GM23248 (cell line): ENCODE data around the gene TCEAL6. TPM values are rescaled to one million over a fixed set of nuclear protein-coding genes. Genes with fewer than 3 reads are reported as not detected.
"Not testable (repeated sequence)": the region's sequence is repeated elsewhere in the genome, so short reads cannot be mapped to it uniquely, and the experiment has no call there.

ENCODE experiments used
- DNase-seq: peaks from one replicate; pipeline ENCODE4 v3.0.0-alpha.2; 2015
- H2AFZ ChIP-seq: fragments of 200-600 bp; sonication (generic); 2 replicates; pipeline ENCODE4 v1.6.1; 2016; ENCODE audit warnings: antibody characterized with exemption
- H3F3A ChIP-seq: fragments of 200-600 bp; sonication (generic); 2 replicates; pipeline ENCODE4 v1.6.1; 2016; ENCODE audit warnings: mild to moderate bottlenecking, antibody characterized with exemption, mixed run types; ENCODE audit not compliant: insufficient read depth
- H3K27ac ChIP-seq: fragments of 200-600 bp; sonication (generic); 2 replicates; pipeline ENCODE4 v1.5.1; 2016; ENCODE audit warnings: mild to moderate bottlenecking
- H3K27me3 ChIP-seq: fragments of 200-600 bp; sonication (generic); replicated peaks from 2 replicates; pipeline ENCODE4 v1.6.1; 2016; ENCODE audit warnings: mild to moderate bottlenecking; ENCODE audit not compliant: insufficient read depth
- H3K36me3 ChIP-seq: fragments of 200-600 bp; sonication (generic); 2 replicates; pipeline ENCODE4 v1.6.1; 2016; ENCODE audit warnings: low read depth, mild to moderate bottlenecking
- H3K4me1 ChIP-seq: fragments of 200-600 bp; sonication (generic); 2 replicates; pipeline ENCODE4 v1.6.1; 2016; ENCODE audit warnings: mild to moderate bottlenecking; ENCODE audit not compliant: insufficient read depth
- H3K4me2 ChIP-seq: fragments of 200-600 bp; sonication (generic); one replicate; pipeline ENCODE4 v1.6.1; 2016; ENCODE audit warnings: mild to moderate bottlenecking; ENCODE audit not compliant: unreplicated experiment
- H3K4me3 ChIP-seq: fragments of 200-600 bp; sonication (generic); 2 replicates; pipeline ENCODE4 v1.5.1; 2016; ENCODE audit warnings: mild to moderate bottlenecking
- H3K79me2 ChIP-seq: fragments of 200-600 bp; sonication (generic); 2 replicates; pipeline ENCODE4 v1.6.1; 2016; ENCODE audit warnings: mild to moderate bottlenecking; ENCODE audit not compliant: insufficient read depth
- H3K9ac ChIP-seq: fragments of 200-600 bp; sonication (generic); 2 replicates; pipeline ENCODE4 v1.6.1; 2016; ENCODE audit warnings: mild to moderate bottlenecking
- H3K9me2 ChIP-seq: fragments of 200-600 bp; sonication (generic); 2 replicates; pipeline ENCODE4 v1.6.1; 2016; ENCODE audit warnings: mixed run types, mild to moderate bottlenecking, moderate library complexity; ENCODE audit not compliant: insufficient read depth
- H3K9me3 ChIP-seq: fragments of 200-600 bp; sonication (generic); one replicate; pipeline ENCODE4 v1.6.1; 2017; ENCODE audit warnings: low read depth
- H4K20me1 ChIP-seq: fragments of 200-600 bp; sonication (generic); 2 replicates; pipeline ENCODE4 v1.6.0; 2016; ENCODE audit not compliant: insufficient read depth
- EZH2 ChIP-seq: fragments of 200-600 bp; sonication (generic); IDR thresholded peaks from 2 replicates; pipeline ENCODE4 v1.6.1; 2018; ENCODE audit warnings: antibody characterized with exemption, mild to moderate bottlenecking; ENCODE audit not compliant: insufficient read depth, poor library complexity, severe bottlenecking
- EZH2phosphoT487 ChIP-seq: fragments of 200-600 bp; sonication (generic); IDR thresholded peaks from 2 replicates; pipeline ENCODE4 v1.6.1; 2018; ENCODE audit warnings: antibody characterized with exemption, moderate library complexity, mild to moderate bottlenecking, low read depth; ENCODE audit not compliant: insufficient read depth
- WGBS, 2 experiments: methylation state at CpG; one replicate each; pipeline ENCODE4 v1.1.6; 2015 to 2017; ENCODE audit warnings: low lambda C conversion rate in 2 of 2, low coverage in 1 of 2; ENCODE audit errors: missing lambda C conversion rate in 2 of 2; 5-methylcytosine and 5-hydroxymethylcytosine counted together
- in situ Hi-C: fragments of 300-500 bp; cut with MboI; formaldehyde crosslinking; loops from 2 replicates; pipeline ENCODE4 v1.15.0; 2020
- polyA plus RNA-seq: library from polyadenylated mRNA; unstranded; fragments of >200 nt; fragmentation: Nextera tagmentation; extraction: Ambion mirVana; gene quantifications from 2 replicates; pipeline ENCODE4 v1.2.1, GENCODE V29; 2016
- total RNA-seq: library from RNA; depleted of rRNA; stranded (reverse); fragments of >200 nt; shearing (Covaris generic); gene quantifications from 2 replicates; pipeline ENCODE4 v1.2.3, GENCODE V29; 2014

Gene TCEAL6
- total and polyA plus RNA-seq, 2 experiments from 2014 or later = not detected

- H3K4me3 ChIP-seq = no peak overlapping the region
- H3F3A ChIP-seq = no peaks in the 10 kb centered on the region
- no peaks in the 10 kb centered on the region for H3K9me2 ChIP-seq
- no peaks in the 10 kb centered on the region for H3K9me3 ChIP-seq
- no peak overlapping the region for H3K27ac ChIP-seq
- no peaks in the 10 kb centered on the region for H3K36me3 ChIP-seq
- H2AFZ ChIP-seq = no peak overlapping the region
- 0 out of 2 replicates have a peak, but pooled peaks cover 7% of the 10 kb centered on the region for H3K27me3 ChIP-seq
- DNase-seq = no peak
- no peak overlapping the region for H3K4me2 ChIP-seq
- no peaks in the 10 kb centered on the region for H3K79me2 ChIP-seq
- TF ChIP-seq EZH2phosphoT487 = no peak
- no peak for TF ChIP-seq EZH2
- H3K9ac ChIP-seq = no peak overlapping the region
- in situ Hi-C loops = no loop called here
- 4 to 5% methylated on average over 7 to 8 of the region's 8 CpGs for WGBS, 2 experiments
- no peaks in the 10 kb centered on the region for H4K20me1 ChIP-seq
- no peaks in the 10 kb centered on the region for H3K4me1 ChIP-seq
These were observed 15.4 kb downstream of the TCEAL6 start for GRCh38 chrX:102126863-102127262.

- H3K27ac ChIP-seq, H3F3A ChIP-seq, H3K4me2 ChIP-seq, H3K9me3 ChIP-seq, H3K27me3 ChIP-seq, H2AFZ ChIP-seq, H3K36me3 ChIP-seq, H3K4me3 ChIP-seq, H3K9ac ChIP-seq, H3K4me1 ChIP-seq, DNase-seq, in situ Hi-C loops, H3K9me2 ChIP-seq, H4K20me1 ChIP-seq, H3K79me2 ChIP-seq: not testable (repeated sequence)
- 3 to 7% methylated on average over 6 to 20 of the region's 21 CpGs for WGBS, 2 experiments
These were observed 16.0 kb downstream of the TCEAL6 start for GRCh38 chrX:102126080-102126818.

- WGBS, 2 experiments = 5% methylated on average over 4 to 7 of the region's 38 CpGs
- H3K27ac ChIP-seq, in situ Hi-C loops: not testable (repeated sequence)
These were observed 16.8 kb downstream of the TCEAL6 start, which contains the start of gene TCEAL2 for GRCh38 chrX:102125436-102125835. Gene TCEAL2 (plus strand): TSS chrX:102125679. CDS start chrX:102126831, 1,152 bp downstream.

DNA sequence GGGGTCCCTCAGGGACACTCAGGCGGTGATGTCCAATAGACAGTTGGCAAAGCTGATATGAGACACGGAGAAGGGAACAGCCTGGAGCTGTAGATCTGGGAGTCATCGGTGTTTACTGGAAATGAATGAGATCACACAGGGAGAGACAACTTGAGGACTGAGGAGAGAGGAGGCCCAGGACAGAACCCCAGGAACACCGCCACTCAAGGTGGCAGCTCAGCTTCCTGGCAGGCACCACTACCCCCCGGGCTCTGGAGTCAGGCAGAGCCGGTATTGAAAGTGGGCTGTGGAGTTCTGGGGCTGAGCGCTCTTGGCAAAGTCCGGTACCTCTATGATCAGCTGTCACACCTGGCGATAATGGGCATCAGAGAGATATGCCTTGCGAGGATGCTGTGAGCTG is 17.3 kb downstream of the TCEAL6 start:
- H2AFZ ChIP-seq, H3K9ac ChIP-seq, H3K9me2 ChIP-seq, H4K20me1 ChIP-seq, H3K79me2 ChIP-seq, H3K4me1 ChIP-seq, H3K27ac ChIP-seq, DNase-seq, H3K4me3 ChIP-seq, H3K36me3 ChIP-seq, H3F3A ChIP-seq, H3K27me3 ChIP-seq, H3K4me2 ChIP-seq, in situ Hi-C loops, H3K9me3 ChIP-seq: not testable (repeated sequence)
- 2 to 3% methylated on average over 3 to 8 of the region's 10 CpGs for WGBS, 2 experiments

More at GRCh38 chrX:102125436-102125835, 16.8 kb downstream of the TCEAL6 start, which contains the start of gene TCEAL2:
- not testable (repeated sequence) for H2AFZ ChIP-seq, H4K20me1 ChIP-seq, H3K79me2 ChIP-seq, H3K27me3 ChIP-seq, H3K9ac ChIP-seq, H3K9me2 ChIP-seq, H3K9me3 ChIP-seq, H3F3A ChIP-seq, H3K4me1 ChIP-seq, DNase-seq, H3K36me3 ChIP-seq, H3K4me2 ChIP-seq, H3K4me3 ChIP-seq

- Histone ChIP-seq H3K4me2 (no peak overlapping the region), H2AFZ (no peak overlapping the region), H3K27ac (no peak overlapping the region), H3K4me3 (no peak overlapping the region), H3K79me2 (no peaks in the 10 kb centered on the region), H3K9me3 (no peaks in the 10 kb centered on the region), H3K4me1 (no peaks in the 10 kb centered on the region), H3K9me2 (no peaks in the 10 kb centered on the region), H3K9ac (no peak overlapping the region), H3F3A (no peaks in the 10 kb centered on the region), H3K36me3 (no peaks in the 10 kb centered on the region), H3K27me3 (no peaks in the 10 kb centered on the region), H4K20me1 (no peaks in the 10 kb centered on the region)
- DNase-seq = no peak
- in situ Hi-C loops = no loop called here
- WGBS, 2 experiments = 29% methylated on average over 2 of the region's 2 CpGs; no CpG with 5 or more reads in 1 of the 2 experiments
- TF ChIP-seq EZH2phosphoT487 (no peak), EZH2 (no peak)
These were observed 26.5 kb downstream of the TCEAL6 start for GRCh38 chrX:102115748-102116147.
